T-helper 1 cell (primary cell): ENCODE measurements around the gene MYL10.
"Not testable (repeated sequence)": the region's sequence is repeated elsewhere in the genome, so short reads cannot be mapped to it uniquely, and the experiment has no call there.

Experiments
- DNase-seq, 5 donors: peaks; one replicate each; pipeline ENCODE4 v3.0.0-alpha.2; 2012 to 2020

MYL10 gene

DNA sequence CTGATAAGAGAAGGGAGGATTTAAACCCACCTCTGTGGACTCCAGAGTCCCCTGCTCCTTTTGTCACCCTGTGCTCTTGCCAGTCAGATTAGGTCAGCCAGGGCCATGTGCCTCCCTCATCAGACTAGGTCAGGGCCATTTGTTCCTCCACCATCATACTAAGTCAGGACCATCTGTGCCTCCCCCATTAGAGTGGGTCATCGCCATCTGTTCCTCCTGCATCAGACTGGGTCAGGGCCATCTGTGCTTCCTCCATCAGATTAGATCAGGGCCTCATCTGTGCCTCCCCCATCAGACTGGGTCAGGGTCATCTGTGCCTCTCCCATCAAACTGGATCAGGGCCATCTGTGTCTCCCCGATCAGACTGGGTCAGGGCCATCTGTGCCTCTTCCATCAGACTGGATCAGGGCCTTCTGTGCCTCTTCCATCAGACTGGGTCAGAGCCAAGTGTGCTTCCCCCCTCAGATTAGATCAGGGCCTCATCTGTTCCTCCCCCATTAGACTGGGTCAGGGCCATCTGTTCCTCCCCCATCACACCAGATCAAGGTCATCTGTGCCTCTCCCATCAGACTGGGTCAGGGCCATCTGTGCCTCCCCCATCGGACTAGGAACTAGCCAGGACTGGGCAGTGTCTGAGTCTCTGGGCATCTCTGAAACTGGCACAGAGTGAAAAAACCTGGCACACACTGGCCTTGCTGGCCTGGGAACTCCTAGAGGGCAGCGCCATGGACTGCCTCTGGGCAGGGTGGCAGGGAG lies 11.5 kb downstream of the MYL10 start:
- no peak for DNase-seq

GRCh38 chr7:101615446-101615845 lies 13.7 kb downstream of the MYL10 start:
- no peak for DNase-seq

GRCh38 chr7:101614939-101615302 lies 14.2 kb downstream of the MYL10 start:
- DNase-seq = no peak

GRCh38 chr7:101614098-101614938 lies 14.8 kb downstream of the MYL10 start:
- DNase-seq = no peak

DNA sequence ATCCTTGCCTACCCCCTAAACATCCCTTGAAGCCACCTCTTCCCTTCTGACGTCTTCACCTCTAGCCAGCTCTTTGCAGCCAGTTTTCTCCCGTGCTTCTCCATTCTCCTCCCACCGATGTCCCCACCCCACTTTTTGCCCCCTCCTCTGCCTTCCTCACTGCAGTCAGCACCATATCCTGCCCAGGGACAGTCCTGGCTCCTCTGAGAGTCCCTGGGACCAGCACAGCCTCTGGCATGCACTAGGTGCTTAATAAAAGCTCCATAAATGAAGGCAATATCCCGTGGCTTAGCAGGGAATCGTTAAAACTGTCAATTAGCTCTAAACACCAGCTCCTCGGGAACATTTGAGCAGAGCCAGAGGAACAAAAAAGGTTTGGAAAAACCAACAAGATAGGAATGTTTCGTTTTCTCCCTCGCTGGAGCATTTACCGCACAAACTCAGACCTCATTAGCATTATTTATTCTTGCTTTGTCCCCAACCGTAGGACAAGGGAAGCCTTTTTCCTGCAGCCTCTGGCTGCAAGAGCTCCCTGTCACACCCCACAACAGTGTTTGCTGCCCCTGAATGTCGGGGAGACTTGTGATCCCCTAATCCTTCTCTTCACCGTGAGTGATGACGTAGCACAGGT lies 16.1 kb downstream of the MYL10 start:
- no peak for DNase-seq

DNA sequence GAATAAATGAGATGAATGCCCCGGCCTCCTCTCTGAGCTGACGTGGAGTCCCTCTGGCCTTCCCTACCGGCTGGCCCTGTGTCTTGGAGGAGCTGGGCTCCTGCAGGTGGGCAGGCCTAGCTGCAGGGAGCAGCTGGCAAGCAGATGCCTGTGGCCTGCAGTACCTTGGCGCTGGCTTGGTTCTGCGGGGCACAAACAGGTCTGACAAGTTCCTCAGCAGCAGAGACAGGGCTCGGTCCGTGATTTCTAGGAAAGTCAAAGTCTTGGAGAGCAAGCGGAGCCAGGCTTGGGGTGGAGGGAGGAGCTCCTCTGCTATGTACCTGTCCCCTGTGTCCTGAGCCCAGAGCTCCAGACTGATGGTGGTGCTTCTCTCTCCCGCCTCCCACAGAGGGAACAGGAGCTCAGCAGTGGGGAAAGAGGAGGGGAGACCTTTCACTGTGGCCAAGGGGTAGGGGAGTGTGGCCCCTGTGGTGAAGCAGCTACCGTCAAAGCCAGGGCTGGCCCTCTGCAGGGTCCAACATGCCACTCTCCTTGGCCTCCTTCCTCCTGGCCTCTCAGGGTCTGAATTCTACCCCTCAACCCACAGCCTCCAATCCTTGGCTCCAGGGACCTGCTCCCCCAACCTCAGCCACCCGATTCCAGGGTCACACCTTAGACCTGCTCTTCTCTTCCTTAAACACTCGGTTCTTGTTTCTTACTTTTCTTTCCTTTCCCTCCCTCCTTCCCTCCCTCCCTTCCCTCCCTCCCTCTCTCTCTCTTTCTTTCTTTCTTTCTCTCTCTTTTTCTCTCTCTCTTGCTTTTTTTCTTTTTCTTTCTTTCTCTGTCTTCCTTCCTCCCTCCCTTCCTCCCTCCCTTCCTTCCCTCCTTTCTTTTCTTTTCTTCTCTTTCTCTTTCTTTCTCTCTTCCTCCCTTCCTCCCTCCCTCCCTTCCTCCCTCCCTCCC lies 20.1 kb downstream of the MYL10 start:
- DNase-seq = no peak

GRCh38 chr7:101606498-101606923 lies 22.6 kb downstream of the MYL10 start:
- no peak for DNase-seq

DNA sequence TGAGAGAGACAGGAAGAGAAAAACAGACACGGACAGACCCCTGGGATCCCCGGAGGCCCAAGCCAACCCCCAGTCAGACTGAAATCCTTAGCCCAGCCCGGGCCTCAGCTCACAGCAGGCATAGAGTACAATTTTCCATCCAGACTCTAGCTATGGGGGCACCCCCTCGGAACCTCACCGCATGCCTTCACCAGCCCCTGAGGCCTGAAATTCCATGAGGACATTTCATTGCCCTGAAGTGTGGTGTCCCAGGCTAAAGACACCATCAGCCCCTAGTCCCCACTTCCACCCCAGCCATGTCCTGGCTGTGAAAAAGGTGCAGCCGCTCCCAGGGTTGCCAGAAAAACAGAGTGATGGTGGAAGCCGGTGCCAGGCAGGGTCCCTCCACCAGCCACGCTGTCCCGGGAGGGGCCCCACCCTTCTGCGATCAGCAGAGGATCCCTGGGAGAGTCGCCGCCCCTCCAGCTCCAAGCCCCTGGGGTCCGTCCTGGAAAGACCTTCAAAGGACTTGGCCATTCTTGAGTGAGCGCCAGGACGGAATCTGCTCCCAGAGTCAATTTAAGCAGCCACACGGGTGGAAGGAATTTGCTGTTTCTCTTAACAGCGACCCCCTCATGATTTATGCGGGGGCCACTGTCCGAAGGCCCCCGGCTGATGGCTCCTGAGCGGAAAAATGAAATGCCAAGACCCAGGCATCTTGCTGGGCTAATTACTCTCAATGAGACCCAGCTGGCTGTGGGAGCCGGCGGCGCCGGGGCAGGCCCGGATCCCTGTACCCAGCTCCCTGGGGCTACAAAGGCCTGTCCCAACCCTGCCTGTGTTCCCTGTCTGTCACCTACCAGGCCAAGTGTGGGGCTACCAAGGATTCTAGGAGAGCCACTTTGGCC lies 23.2 kb downstream of the MYL10 start:
- no peak for DNase-seq

DNA sequence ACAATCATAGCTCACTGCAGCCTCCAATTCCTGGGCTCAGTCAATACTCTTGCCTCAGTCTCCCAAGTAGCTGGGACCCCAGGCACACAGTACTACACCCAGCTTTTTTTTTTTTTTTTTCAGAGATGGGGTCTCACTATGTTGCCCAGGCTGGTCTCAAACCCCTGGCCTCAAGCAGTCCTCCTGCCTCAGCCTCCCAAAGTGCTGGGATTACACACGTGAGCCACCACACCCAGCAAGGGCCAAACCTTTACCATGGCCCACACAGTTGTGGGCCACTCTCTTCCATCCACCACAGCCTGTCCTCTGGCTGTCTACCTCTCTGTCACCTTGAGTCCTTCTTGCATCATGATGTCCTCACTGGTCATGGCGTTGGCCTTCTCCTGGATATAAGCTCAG lies 24.2 kb downstream of the MYL10 start:
- not testable (repeated sequence) for DNase-seq

GRCh38 chr7:101604331-101604933 lies 24.7 kb downstream of the MYL10 start:
- no peak for DNase-seq

- peak; percentile 20 to 58 (median 51) for DNase-seq
Measured at GRCh38 chr7:101602484-101603241, 26.4 kb downstream of the MYL10 start.

DNA sequence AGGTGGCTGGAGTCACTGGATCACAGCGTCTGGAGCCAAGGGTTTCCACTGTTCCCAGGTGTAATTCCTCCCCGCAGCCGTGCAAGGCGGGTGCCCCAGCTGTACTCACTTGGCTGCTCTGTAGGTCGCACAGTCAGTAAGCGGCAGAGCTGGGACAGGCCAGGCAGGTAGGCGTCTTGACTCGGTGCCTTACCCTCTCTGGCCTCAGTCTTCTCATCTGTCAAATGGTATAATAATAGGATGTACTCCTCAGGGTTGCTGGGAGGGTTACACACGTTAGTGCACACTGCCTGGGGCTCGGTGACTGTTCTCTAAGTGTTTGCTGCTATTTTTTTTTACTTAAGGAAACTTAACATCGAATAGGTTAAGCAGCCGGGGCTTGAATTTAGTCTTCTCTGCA lies 27.0 kb downstream of the MYL10 start:
- no peak for DNase-seq

- no peak for DNase-seq
Measured at GRCh38 chr7:101599787-101600186, 29.3 kb downstream of the MYL10 start.

DNA sequence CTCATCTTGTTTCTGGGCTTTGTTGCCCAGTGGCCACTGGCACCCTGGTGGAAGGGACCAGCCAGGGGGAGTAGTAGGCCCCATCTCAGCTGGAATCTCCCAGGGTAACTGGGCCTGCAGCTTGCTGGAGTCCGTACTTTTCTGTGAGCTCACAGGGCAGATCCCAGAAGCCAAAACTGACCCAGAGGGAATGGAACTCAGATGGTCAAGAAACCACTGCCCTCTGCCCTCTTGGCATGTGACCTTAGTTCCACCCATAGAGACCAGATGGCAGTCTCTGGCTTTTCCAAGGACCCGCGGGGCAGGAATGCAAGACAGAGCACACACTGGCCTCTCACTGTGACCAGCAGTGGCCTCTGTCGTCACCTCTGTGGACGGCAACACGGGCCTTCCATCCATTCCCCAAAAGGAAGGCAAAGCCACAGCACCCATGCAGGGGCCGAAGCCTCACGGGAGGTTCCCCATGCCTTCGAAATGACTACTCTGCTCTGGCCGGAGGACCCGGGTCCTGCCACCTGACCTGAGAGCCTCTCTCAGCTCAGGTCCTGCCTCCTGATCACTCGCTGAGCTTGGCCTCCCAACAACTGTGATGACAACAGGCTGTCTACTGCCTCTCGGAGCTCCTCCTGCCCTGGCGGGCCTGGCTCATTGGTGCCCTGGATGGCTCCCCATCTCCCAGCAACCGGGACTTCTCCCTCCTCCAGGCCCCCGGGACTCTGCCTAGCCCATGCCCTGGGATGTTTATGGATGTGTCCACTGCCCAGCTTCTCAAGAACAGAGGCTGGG lies 29.9 kb downstream of the MYL10 start:
- DNase-seq = no peak

DNA sequence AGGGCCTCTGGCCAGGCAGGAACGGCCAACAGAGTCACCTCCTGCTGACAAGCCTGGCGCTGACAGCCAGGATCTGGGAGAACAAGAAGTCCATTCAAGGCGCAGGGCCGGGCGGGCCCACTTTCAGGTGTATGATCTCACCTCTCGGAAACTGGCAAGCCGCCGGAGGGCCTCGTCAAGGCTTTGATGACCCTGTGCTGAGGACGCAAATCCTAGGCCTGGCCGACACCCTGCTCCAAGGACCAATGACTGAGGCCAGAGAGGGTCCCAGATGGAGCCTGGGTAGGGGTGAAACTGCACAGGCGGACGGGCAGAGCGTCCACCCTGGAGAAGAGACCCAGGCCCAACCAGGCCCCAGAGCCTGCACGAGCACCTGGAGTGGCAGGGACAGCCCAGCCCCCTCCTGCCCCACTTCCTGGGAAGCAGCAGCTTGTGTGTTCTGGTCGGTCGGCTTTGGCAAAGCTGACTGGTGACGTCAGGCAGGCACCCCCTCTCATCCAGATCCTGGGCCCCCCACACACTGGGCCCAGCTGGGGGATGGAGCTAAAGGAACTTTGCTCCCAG lies 30.6 kb downstream of the MYL10 start:
- DNase-seq = no peak

- DNase-seq = no peak
Measured at GRCh38 chr7:101597941-101598340, 31.2 kb downstream of the MYL10 start.

DNA sequence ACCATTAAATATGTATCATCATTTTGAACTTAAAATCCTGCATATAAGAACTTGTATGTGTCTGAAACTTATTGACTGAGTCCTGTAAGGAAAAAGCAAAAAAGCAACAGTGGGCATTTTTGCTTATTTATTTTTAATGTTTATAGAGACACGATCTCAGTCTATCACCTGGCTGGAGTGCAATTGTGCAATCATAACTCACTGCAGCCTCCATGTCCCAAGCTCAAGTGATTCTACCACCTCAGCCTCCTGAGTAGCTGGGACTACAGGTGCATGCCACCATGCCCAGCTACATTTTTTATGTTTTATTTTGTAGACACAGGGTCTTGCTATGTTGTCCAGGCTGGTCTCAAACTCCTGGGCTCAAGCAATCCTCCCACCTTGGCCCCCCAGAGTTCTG lies 32.2 kb downstream of the MYL10 start:
- no peak for DNase-seq

DNA sequence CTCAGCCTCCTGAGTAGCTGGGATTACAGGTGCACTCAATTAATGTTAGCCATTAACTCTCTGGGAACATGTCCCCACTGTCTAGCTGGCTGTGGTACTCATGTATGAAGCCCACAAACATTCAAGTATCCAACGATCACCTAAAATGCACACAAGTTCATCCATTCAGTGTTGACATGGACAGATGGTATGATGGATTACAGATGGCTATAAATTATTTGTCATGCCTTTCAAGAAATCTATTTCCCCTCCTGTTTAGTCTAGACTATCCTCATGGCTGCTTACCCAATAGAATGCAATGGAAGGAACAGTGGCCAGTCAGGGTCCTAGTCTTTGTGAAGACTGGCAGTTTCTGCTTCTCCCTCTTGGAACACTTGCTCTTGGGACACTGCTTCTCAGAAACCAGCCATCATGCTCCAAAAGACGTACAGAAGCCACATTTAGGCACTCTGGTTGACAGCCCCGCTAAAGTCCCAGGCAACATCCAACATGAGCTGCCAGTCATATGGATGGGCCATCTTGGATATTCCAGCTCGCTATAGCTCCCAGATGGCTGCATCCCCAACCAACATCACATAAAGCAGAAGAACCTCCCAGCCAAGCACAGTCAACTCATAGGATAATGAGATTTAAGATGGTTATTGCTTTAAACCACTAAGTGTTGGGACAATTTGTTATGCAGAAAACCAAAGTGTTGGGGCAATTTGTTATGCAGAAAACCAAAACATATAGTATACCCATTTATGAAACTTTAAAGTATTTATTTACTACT lies 33.1 kb downstream of the MYL10 start:
- no peak for DNase-seq
